ENCODE data around the gene SFSWAP. TPM values are rescaled to one million over a fixed set of nuclear protein-coding genes. Genes with fewer than 3 reads are reported as not detected.
"Not testable (repeated sequence)": the region's sequence is repeated elsewhere in the genome, so short reads cannot be mapped to it uniquely, and the experiment has no call there.

SFSWAP gene
- total RNA-seq, 1 donor from 2014 or later, result 15.9 TPM

DNA sequence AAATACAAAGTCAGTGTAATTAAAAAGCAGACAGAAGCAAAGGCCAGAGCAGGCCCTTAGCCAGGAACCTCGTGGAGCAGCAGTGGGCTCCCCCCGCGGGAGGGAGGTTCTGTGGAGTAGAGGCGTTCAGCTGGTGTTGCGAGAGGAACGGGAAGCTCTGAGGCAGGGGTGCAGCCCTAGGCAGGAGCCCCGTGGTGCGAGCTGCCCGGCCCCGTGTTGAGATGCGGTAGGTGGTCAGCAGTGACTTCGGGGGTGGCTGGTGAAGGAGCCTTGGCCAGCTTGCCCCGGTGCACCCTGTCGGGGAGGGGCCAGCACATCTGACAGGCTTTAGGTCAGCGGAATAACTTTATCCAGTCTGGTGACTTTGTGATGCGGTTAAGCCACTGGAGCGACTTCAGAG, 46.2 kb downstream of the SFSWAP start:
- no peak for DNase-seq (ENCODE audit: low read depth in 2 of 2)

DNA sequence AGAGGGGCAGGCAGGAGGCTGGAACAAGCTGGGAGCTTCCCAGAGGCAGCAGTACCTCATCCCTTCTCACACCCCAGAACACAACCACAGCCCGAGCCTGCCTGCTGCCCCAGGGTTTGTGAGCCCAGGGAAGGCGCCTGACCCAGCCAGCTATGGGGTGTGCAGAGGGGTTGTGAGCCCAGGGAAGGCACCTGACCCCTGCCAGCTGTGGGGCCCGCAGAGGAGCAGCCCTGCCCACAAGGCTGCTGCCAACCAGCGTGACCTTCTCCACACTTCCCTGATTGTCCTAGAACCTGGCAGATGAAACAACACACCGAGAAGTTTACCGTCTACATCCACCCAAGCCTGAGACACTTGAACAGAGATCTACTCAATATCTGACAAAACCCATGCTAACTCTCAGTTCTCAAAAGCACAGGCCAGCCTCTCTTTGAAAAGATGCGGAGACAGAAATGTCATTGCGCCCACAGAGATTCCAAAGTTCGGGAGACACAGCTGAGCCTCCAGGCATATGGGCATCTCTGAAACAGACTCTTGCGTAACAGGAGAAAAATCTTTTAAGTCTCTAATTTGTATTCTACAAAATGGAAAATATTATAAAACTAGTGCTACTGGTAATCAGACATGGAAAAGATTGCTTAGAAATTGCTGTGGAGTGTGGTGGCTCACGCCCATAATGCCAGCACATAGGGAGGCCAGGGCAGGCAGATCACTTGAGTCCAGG, 47.3 kb downstream of the SFSWAP start:
- DNase-seq (ENCODE audit: low read depth in 2 of 2), result no peak

GRCh38 chr12:131759176-131759575, 48.3 kb downstream of the SFSWAP start:
- DNase-seq (ENCODE audit: low read depth in 2 of 2), result no peak

GRCh38 chr12:131761638-131762037, 50.7 kb downstream of the SFSWAP start:
- DNase-seq (ENCODE audit: low read depth in 2 of 2), result no peak

DNA sequence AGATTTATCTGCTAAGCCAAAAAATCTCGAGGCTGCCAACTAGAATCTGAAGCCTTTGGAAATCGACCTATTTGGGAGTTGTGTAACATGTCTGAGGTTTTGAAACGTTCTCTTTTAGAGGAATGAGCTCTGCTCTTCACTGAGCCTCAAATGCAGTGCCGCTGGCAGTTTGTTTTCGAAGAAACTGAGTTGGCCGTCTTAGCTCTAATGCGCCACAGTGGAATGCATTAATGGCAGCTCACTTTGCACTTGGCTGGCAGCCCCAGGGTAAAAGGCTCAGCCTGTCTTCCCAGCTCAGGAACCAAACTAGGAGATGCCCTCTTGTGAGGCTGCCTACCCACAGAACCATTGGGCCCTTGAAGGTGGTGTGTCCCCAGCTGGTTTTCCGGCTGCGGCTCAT, 53.8 kb downstream of the SFSWAP start:
- DNase-seq (ENCODE audit: low read depth in 2 of 2), result no peak

DNA sequence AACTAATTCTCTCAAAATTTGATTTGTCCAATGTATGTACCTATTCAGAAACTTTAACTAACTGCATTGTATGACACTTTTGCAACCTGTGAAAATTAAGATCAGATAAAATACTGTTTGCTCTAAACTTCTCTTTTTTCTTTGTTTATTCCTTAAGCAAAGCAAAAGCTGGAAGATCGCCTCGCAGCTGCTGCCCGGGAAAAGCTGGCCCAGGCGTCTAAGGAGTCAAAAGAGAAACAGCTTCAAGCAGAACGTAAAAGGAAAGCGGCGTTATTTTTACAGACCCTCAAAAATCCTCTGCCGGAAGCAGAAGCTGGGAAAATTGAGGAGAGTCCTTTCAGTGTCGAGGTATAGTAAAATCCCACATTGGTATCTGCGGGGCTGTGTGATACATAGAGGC, 55.1 kb downstream of the SFSWAP start:
- no peak for DNase-seq (ENCODE audit: low read depth in 2 of 2)

- DNase-seq (ENCODE audit: low read depth in 2 of 2), result no peak
Observed at GRCh38 chr12:131766382-131767107, 55.7 kb downstream of the SFSWAP start.

GRCh38 chr12:131770120-131770519, 59.2 kb downstream of the SFSWAP start:
- no peak for DNase-seq (ENCODE audit: low read depth in 2 of 2)

GRCh38 chr12:131771965-131772364, 61.1 kb downstream of the SFSWAP start:
- no peak for DNase-seq (ENCODE audit: low read depth in 2 of 2)

DNA sequence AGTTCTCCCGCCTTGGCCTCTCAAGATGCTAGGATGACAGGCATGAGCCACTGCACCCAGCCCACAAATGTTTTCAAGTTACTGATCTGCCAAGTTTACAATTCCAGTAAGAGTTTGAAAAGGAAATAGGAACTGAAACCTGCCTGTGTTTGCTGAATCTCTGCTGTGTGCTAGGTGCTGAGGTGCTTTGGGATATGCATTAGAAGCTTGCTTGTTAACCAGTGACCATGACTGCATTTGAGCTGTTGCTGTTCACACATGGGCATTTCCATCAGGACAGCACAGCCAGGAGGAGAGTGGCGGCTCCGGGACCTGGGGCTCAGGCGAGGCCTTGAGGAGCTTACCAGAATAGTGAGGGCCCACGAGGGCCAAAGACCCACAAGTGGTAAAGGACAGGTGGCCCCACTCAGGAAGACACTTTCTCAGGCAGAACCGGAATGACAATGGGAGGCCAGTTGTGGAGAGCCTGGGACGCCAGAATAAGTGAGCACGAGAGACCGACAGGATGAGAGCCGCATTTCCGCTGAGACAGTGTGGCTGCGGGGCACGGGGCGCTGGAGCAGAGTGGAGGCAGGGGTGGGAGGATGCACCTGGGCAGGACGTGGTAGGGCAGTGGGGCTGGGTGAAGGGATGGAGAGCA, 62.8 kb downstream of the SFSWAP start:
- peak; percentile 38 to 76 for DNase-seq (ENCODE audit: low read depth in 2 of 2)

GRCh38 chr12:131774576-131775391, 63.9 kb downstream of the SFSWAP start:
- DNase-seq (ENCODE audit: low read depth in 2 of 2), result no peak

DNA sequence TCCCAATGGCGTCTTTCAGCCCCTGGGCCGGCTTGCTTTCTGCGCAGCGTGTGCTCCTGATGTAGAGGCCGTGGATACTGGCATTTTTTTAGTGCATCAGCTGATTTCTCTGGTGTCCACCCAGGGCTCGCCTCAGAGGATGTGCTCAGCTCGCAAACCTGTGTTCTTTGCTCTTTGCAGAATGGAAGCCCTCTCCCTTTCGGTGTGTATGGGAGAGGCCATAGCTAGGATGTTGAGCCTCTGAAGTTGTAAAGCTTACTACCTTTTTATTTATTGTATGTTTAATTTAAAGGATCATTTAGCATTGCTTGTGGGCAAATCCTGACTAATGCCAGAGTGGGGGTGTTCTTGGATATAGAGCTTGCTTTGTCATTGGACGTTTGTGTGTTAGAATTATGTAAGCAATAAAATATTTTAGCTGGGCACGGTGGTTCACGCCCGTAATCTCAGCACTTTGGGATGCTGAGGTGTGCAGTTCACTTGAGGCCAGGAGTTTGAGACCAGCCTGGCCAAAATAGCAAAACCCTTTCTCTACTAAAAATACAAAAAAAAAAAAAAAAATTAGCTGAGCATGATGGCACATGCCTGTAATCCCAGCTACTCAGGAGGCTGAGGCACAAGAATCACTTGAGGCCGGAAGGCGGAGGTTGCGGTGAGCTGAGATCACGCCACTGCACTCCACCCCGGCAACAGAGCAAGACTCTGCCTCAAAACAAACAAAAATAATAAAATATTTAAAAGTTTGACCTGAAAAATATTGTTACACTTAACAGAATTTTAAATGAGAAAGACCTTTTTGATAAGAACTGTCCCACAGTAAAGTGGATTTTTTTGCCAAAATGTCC, 64.7 kb downstream of the SFSWAP start:
- DNase-seq (ENCODE audit: low read depth in 2 of 2), result no peak

- DNase-seq (ENCODE audit: low read depth in 2 of 2), result no peak
Observed at GRCh38 chr12:131776237-131776889, 65.5 kb downstream of the SFSWAP start.

DNA sequence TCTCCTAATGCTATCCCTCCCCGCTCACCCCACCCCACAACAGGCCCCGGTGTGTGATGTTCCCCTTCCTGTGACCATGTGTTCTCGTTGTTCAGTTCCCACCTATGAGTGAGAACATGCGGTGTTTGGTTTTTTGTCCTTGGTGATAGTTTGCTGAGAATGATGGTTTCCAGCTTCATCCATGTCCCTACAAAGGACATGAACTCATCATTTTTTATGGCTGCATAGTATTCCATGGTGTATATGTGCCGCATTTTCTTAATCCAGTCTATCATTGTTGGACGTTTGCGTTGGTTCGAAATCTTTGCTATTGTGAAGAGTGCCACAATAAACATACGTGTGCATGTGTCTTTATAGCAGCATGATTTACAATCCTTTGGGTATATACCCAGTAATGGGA, 66.4 kb downstream of the SFSWAP start:
- DNase-seq (ENCODE audit: low read depth in 2 of 2), result not testable (repeated sequence)

DNA sequence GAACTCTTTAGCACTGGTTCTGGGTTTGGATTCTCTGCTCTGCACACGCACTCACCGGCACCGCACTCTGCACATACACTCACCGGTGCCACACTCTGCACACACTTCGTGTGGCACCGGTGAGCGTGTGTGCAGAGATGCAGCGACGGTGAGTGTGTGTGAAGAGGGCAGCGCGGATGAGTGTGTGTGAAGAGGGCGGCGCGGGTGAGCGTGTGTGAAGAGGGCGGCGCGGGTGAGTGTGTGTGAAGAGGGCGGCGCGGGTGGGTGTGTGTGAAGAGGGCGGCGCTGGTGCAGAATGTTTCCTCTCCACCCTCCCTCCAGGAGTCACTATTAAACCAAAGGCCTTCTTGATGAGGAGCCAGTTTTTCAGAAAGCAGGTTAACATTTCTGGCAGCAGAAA, 68.1 kb downstream of the SFSWAP start:
- no peak for DNase-seq (ENCODE audit: low read depth in 2 of 2)

GRCh38 chr12:131782061-131782460, 71.2 kb downstream of the SFSWAP start:
- no peak for DNase-seq (ENCODE audit: low read depth in 2 of 2)

GRCh38 chr12:131783915-131784541, 73.1 kb downstream of the SFSWAP start:
- DNase-seq (ENCODE audit: low read depth in 2 of 2), result peak in 1 of 2 donors; percentile 85

DNA sequence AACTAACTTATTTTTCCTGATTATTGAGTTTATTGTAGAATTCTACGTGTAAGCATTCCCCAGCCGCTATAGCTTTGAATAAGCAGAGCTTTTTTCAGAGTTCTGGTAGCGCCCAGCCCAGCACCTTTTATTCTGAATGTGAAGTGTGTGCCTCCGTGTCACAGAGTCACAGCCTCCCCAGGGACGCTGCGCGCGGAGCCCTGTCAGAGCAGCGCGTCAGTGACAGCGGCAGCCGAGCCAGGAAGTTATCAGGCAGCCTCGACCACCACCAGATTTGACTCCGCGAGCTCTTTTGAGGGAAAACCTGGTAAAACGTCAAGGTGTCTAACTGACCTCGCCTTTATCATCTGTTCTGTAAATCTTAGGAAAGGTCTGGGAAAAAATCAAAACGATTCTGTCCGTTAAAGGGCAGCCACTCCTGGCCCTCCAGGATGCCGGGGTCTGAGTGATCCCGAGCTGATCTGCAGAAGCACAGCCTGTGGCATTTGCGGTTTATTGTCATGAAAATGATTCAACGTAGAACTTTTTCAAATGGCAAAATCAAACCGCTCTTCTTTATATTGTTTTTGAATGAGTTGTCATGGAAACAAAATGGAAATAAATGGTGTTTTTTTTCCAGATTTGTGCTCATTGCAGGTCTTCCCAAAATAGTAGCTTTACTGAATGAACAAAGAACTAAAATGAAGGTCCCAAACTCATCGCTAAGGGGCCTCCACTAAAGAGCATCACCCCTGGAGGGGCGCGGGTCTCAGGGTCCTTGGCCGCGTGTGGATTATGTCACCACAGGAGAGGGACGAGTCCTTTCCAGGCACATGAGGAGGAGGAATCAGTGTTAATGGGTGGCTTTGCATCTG, 74.2 kb downstream of the SFSWAP start:
- no peak for DNase-seq (ENCODE audit: low read depth in 2 of 2)

GRCh38 chr12:131785763-131786330, 75.0 kb downstream of the SFSWAP start:
- no peak for DNase-seq (ENCODE audit: low read depth in 2 of 2)
